WTC11 (cell line): ENCODE data around the gene IQCK. TPM values are rescaled to one million over a fixed set of nuclear protein-coding genes. Genes with fewer than 3 reads are reported as not detected.

ENCODE experiments used
- ATAC-seq: fragments of 200-7000 bp; cut with Tn5 transposase; 2 replicates; pipeline ENCODE4 v1.10.0; 2021; ENCODE audit warnings: mild to moderate bottlenecking, moderate library complexity
- CTCF ChIA-PET: fragments of 300-600 bp; sonication (Branson Sonifier 250); formaldehyde crosslinking; loops from one replicate; lab custom pipeline; 2021; ENCODE audit warnings: antibody characterized with exemption; lab: Charles Lee
- POLR2A ChIA-PET: fragments of 350-600 bp; sonication (Branson Sonifier 250); formaldehyde crosslinking; loops from one replicate; lab custom pipeline; 2021; ENCODE audit warnings: antibody characterized with exemption; lab: Charles Lee
- DNase-seq: peaks from one replicate; pipeline ENCODE4 v3.0.0; 2021; ENCODE audit warnings: low spot score
- H3K27ac Mint-ChIP-seq: 2 replicates; pipeline ENCODE4 v1.8.0; 2021; ENCODE audit warnings: mixed read lengths
- H3K27me3 Mint-ChIP-seq: 2 replicates; pipeline ENCODE4 v1.8.0; 2021; ENCODE audit warnings: low read depth, mild to moderate bottlenecking, moderate library complexity, mixed read lengths
- H3K36me3 Mint-ChIP-seq: 2 replicates; pipeline ENCODE4 v1.8.0; 2021; ENCODE audit warnings: mixed read lengths
- H3K4me1 Mint-ChIP-seq: 2 replicates; pipeline ENCODE4 v1.8.0; 2022; ENCODE audit warnings: mixed read lengths
- H3K4me3 Mint-ChIP-seq: 2 replicates; pipeline ENCODE4 v1.8.0; 2021; ENCODE audit warnings: mild to moderate bottlenecking, moderate library complexity, mixed read lengths
- H3K9me3 Mint-ChIP-seq: 2 replicates; pipeline ENCODE4 v1.8.0; 2021; ENCODE audit warnings: mixed read lengths
- ATF1 ChIP-seq: sonication (generic); formaldehyde crosslinking; IDR thresholded peaks from 2 replicates; pipeline ENCODE4 v1.8.1; 2023; ENCODE audit warnings: mild to moderate bottlenecking, moderate library complexity, missing genetic modification reagents
- CBFB ChIP-seq: sonication (generic); formaldehyde crosslinking; IDR thresholded peaks from 2 replicates; pipeline ENCODE4 v1.8.1; 2022; ENCODE audit warnings: mild to moderate bottlenecking, low read depth, missing genetic modification reagents
- FOXJ3 ChIP-seq: sonication (generic); formaldehyde crosslinking; IDR thresholded peaks from 2 replicates; pipeline ENCODE4 v1.9.0; 2021; ENCODE audit warnings: missing genetic modification reagents, mild to moderate bottlenecking, borderline replicate concordance
- GRHL2 ChIP-seq: fragments of 250-450 bp; sonication (Bioruptor Pico); IDR thresholded peaks from 2 replicates; pipeline ENCODE4 v1.8.0; 2022; ENCODE audit warnings: mild to moderate bottlenecking, moderate library complexity; ENCODE audit not compliant: insufficient replicate concordance, severe bottlenecking
- IRF1 ChIP-seq: sonication (generic); formaldehyde crosslinking; IDR thresholded peaks from 2 replicates; pipeline ENCODE4 v1.8.0; 2023; ENCODE audit warnings: missing genetic modification reagents
- JUN ChIP-seq: sonication (generic); formaldehyde crosslinking; IDR thresholded peaks from 2 replicates; pipeline ENCODE4 v1.8.0; 2023; ENCODE audit warnings: mild to moderate bottlenecking, missing genetic modification reagents
- MAX ChIP-seq: sonication (generic); formaldehyde crosslinking; IDR thresholded peaks from 2 replicates; pipeline ENCODE4 v1.8.0; 2022; ENCODE audit warnings: mild to moderate bottlenecking, missing genetic modification reagents
- MYBL2 ChIP-seq: sonication (generic); formaldehyde crosslinking; IDR thresholded peaks from 2 replicates; pipeline ENCODE4 v1.8.1; 2023; ENCODE audit warnings: mild to moderate bottlenecking, moderate library complexity, missing genetic modification reagents
- PRRX2 ChIP-seq: fragments of 250-450 bp; sonication (Bioruptor Pico); IDR thresholded peaks from 2 replicates; pipeline ENCODE4 v1.8.0; 2021; ENCODE audit warnings: mild to moderate bottlenecking
- SMAD4 ChIP-seq: sonication (generic); formaldehyde crosslinking; IDR thresholded peaks from 2 replicates; pipeline ENCODE4 v1.8.0; 2022; ENCODE audit warnings: mild to moderate bottlenecking, missing genetic modification reagents
- STAT6 ChIP-seq: sonication (generic); formaldehyde crosslinking; conservative IDR thresholded peaks from 2 replicates; pipeline ENCODE4 v1.8.1; 2023; ENCODE audit warnings: mild to moderate bottlenecking, low read depth, missing genetic modification reagents, moderate library complexity
- TEAD1 ChIP-seq: sonication (generic); formaldehyde crosslinking; IDR thresholded peaks from 2 replicates; pipeline ENCODE4 v1.8.0; 2022; ENCODE audit warnings: mild to moderate bottlenecking, missing genetic modification reagents
- USF2 ChIP-seq: sonication (generic); formaldehyde crosslinking; IDR thresholded peaks from 2 replicates; pipeline ENCODE4 v1.8.1; 2023; ENCODE audit warnings: mild to moderate bottlenecking, missing genetic modification reagents, moderate library complexity
- ZBTB43 ChIP-seq: sonication (generic); formaldehyde crosslinking; IDR thresholded peaks from 2 replicates; pipeline ENCODE4 v1.8.1; 2023; ENCODE audit warnings: mild to moderate bottlenecking, missing genetic modification reagents
- ZNF263 ChIP-seq: sonication (generic); formaldehyde crosslinking; IDR thresholded peaks from 2 replicates; pipeline ENCODE4 v1.8.1; 2022; ENCODE audit warnings: low read depth, mild to moderate bottlenecking, moderate library complexity, missing genetic modification reagents
- ZNF396 ChIP-seq: fragments of 250-450 bp; sonication (Bioruptor Pico); IDR thresholded peaks from 2 replicates; pipeline ENCODE4 v1.8.0; 2021; ENCODE audit warnings: mild to moderate bottlenecking, moderate library complexity, borderline replicate concordance
- ZNF423 ChIP-seq: fragments of 250-450 bp; sonication (Bioruptor Pico); IDR thresholded peaks from 2 replicates; pipeline ENCODE4 v2.1.2; 2022; ENCODE audit warnings: mild to moderate bottlenecking, moderate library complexity
- ZNF512 ChIP-seq: sonication (generic); formaldehyde crosslinking; IDR thresholded peaks from 2 replicates; pipeline ENCODE4 v1.8.1; 2022; ENCODE audit warnings: missing genetic modification reagents, borderline replicate concordance
- total RNA-seq: library from RNA; stranded (reverse); gene quantifications from 3 replicates; pipeline ENCODE4 v1.2.3, GENCODE V29; 2021
- TF ChIP-seq, protein P1 (sequence below): fragments of 250-450 bp; sonication (Bioruptor Pico); IDR thresholded peaks from 2 replicates; pipeline ENCODE4 v1.8.0; 2021; ENCODE audit warnings: mild to moderate bottlenecking

The IQCK gene
- total RNA-seq, 1 experiment from 2014 or later: 5.8 TPM

DNA sequence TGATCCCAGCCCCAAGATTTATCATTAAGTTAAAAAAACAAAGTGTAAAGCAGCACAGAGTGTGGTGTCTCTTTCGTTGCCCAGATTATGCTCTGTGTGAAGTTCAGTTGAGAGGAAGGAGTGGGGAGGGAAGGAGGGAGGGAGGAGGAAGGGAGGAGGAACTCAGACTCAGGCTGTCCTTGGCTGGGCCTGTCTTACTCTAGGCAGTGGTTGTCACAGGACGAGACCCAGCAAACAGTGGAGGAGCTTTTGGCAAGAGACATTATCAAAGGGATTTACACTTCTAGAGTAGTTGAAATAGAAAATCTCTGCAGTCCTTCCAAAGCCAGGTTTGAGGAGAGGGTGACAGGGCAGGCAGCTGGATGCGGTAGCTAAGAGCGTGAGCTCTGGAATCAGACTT lies 27.9 kb upstream of the IQCK start:
- no peak for DNase-seq
- H3K4me3 Mint-ChIP-seq: no peak overlapping the region
- peak overlapping the region; percentile 65; the same call in 1 of the 2 replicates for H3K27ac Mint-ChIP-seq
- CTCF ChIA-PET: interaction anchor here (0.6 to 3.0 kb wide), 2 partner anchors 9 to 173 kb away, joined by 3 to 17 read pairs; no protein-coding TSS in a partner anchor
- peaks cover 49% of the 10 kb centered on the region for H3K36me3 Mint-ChIP-seq
- POLR2A ChIA-PET: no interaction called here
- peaks cover 2% of the 10 kb centered on the region; the same call in 1 of the 2 replicates for H3K4me1 Mint-ChIP-seq
- TF ChIP-seq PRRX2 (no peak), CBFB (CRISPR knock-in tag) (no peak), ATF1 (no peak), USF2 (CRISPR knock-in tag) (no peak), ZNF396 (CRISPR knock-in tag) (no peak), IRF1 (CRISPR knock-in tag) (no peak), FOXJ3 (CRISPR knock-in tag) (no peak), ZNF263 (CRISPR knock-in tag) (no peak), TEAD1 (no peak), JUN (CRISPR knock-in tag) (no peak)
- TF ChIP-seq, protein P1, sequence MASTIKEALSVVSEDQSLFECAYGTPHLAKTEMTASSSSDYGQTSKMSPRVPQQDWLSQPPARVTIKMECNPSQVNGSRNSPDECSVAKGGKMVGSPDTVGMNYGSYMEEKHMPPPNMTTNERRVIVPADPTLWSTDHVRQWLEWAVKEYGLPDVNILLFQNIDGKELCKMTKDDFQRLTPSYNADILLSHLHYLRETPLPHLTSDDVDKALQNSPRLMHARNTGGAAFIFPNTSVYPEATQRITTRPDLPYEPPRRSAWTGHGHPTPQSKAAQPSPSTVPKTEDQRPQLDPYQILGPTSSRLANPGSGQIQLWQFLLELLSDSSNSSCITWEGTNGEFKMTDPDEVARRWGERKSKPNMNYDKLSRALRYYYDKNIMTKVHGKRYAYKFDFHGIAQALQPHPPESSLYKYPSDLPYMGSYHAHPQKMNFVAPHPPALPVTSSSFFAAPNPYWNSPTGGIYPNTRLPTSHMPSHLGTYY (CRISPR knock-in tag): no peak
- no peak for ATAC-seq
- H3K27me3 Mint-ChIP-seq: no peaks in the 10 kb centered on the region
- H3K9me3 Mint-ChIP-seq: peaks cover 4% of the 10 kb centered on the region

- CTCF ChIA-PET: interaction anchor here (0.6 to 3.0 kb wide), 4 partner anchors 10 to 108 kb away, joined by 3 to 17 read pairs (median 4); no protein-coding TSS in a partner anchor
- POLR2A ChIA-PET: no interaction called here
- no peak for DNase-seq
- no peak for ATAC-seq
- H3K9me3 Mint-ChIP-seq: no peaks in the 10 kb centered on the region
- H3K4me3 Mint-ChIP-seq: no peak overlapping the region
- 0 out of 2 replicates have a peak overlapping the region, but pooled peaks have one; percentile 22 for H3K27ac Mint-ChIP-seq
- TF ChIP-seq ZBTB43 (CRISPR knock-in tag) (no peak), ZNF423 (CRISPR knock-in tag) (no peak), MYBL2 (CRISPR knock-in tag) (no peak), GRHL2 (CRISPR knock-in tag) (no peak)
- no peaks in the 10 kb centered on the region for H3K27me3 Mint-ChIP-seq
- H3K36me3 Mint-ChIP-seq: peaks cover 43% of the 10 kb centered on the region
- H3K4me1 Mint-ChIP-seq: peaks cover 2% of the 10 kb centered on the region; the same call in 1 of the 2 replicates
These were observed 26.8 kb upstream of the IQCK start for GRCh38 chr16:19691161-19691711.

- Mint-ChIP-seq H3K9me3 (peaks cover 3% of the 10 kb centered on the region; the same call in 1 of the 2 replicates), H3K4me3 (no peak overlapping the region), H3K27me3 (no peaks in the 10 kb centered on the region), H3K4me1 (no peaks in the 10 kb centered on the region), H3K27ac (no peak overlapping the region), H3K36me3 (peaks cover 57% of the 10 kb centered on the region)
- ChIA-PET CTCF (interaction anchor here (0.6 to 1.1 kb wide), 4 partner anchors 14 to 536 kb away, joined by 3 to 5 read pairs (median 4); no protein-coding TSS in a partner anchor), POLR2A (interaction anchor here (0.6 kb wide), 1 partner anchor 588 kb away, joined by 4 read pairs; no protein-coding TSS in a partner anchor)
- peak; percentile 67 for ATAC-seq
- no peak for TF ChIP-seq STAT6
- TF ChIP-seq TEAD1: no peak
- TF ChIP-seq ZNF512 (CRISPR knock-in tag): no peak
- TF ChIP-seq ZNF396 (CRISPR knock-in tag): no peak
- TF ChIP-seq MAX: no peak
- TF ChIP-seq SMAD4 (CRISPR knock-in tag): no peak
- no peak for DNase-seq
These were observed 23.1 kb upstream of the IQCK start for GRCh38 chr16:19694989-19695388.
